Measurements from ENCODE around the gene EPHA2.
"Not testable (repeated sequence)": the region's sequence is repeated elsewhere in the genome, so short reads cannot be mapped to it uniquely, and the experiment has no call there.

EPHA2 gene

DNA sequence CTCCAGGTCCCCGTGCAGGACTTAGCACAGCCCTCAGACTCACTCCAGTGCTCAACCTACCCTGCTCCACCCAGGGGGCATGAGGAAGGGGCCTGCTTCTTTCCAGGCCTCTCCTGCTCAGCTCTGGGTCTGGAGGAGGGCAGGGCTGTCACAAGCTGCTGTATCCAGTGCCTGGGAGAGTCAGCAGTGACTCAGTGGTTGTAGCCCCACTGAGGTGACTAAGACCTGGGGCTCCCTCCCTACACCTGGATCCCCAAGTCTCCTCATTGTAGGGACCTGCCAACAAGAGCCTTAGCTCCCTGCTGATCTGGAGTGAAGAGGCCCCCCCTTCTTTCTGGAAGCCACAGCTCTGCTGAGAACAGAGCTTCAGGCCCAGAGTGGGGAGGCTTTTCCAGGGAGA lies 46.3 kb downstream of the EPHA2 start:
- no peak overlapping the region for H3K4me3 ChIP-seq (ENCODE audit: low read depth, low read length)
- TF ChIP-seq, protein P1, sequence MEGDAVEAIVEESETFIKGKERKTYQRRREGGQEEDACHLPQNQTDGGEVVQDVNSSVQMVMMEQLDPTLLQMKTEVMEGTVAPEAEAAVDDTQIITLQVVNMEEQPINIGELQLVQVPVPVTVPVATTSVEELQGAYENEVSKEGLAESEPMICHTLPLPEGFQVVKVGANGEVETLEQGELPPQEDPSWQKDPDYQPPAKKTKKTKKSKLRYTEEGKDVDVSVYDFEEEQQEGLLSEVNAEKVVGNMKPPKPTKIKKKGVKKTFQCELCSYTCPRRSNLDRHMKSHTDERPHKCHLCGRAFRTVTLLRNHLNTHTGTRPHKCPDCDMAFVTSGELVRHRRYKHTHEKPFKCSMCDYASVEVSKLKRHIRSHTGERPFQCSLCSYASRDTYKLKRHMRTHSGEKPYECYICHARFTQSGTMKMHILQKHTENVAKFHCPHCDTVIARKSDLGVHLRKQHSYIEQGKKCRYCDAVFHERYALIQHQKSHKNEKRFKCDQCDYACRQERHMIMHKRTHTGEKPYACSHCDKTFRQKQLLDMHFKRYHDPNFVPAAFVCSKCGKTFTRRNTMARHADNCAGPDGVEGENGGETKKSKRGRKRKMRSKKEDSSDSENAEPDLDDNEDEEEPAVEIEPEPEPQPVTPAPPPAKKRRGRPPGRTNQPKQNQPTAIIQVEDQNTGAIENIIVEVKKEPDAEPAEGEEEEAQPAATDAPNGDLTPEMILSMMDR (IDR thresholded peaks at IDR 0.05; ENCODE audit: low read depth, low read length), result no peak

DNA sequence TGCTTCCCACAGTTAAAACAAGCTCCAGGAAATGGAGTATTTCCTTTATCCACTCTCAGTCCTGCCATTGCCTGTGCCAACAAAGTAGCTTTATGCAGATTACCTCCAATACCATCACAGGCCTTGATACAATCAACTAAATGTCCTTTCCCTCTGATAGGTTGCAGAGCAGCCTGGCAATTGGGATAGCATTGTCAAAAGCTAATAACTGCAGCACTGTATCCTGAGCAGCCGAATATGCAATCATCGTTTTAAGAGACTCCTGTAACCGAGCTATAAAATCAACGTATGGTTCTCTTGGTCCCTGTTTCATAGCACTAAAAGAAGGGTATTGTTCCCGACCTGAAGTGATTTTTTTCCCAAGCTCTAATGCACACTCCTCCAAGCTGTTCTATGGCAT lies 48.8 kb downstream of the EPHA2 start:
- not testable (repeated sequence) for H3K4me3 ChIP-seq (ENCODE audit: low read depth, low read length)

DNA sequence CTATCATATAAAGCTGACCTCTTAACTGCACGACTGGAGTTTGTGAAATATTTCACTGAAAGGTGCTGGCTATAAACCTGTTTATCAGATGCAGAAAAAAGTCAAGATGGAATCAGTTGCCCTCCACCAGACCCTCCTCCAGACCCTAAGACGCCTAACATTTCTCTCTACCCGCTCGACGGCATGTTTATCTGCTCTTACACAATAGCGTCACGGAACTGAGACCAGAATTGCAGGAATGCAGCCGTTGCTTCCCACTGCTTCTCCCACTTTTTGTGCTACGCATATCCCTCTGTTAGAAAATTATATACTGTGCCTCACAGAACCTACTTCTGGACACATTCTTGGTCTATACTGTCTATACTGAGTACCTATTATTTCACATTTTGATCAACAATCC lies 54.2 kb downstream of the EPHA2 start:
- TF ChIP-seq, protein P1 (IDR thresholded peaks at IDR 0.05; ENCODE audit: low read depth, low read length), result no peak

GRCh38 chr1:16099412-16099811 lies 56.5 kb downstream of the EPHA2 start:
- TF ChIP-seq, protein P1 (IDR thresholded peaks at IDR 0.05; ENCODE audit: low read depth, low read length), result no peak
- H3K4me3 ChIP-seq (ENCODE audit: low read depth, low read length), result no peak overlapping the region

More for the DNA sequence above, 54.2 kb downstream of the EPHA2 start:
- no peak overlapping the region for H3K4me3 ChIP-seq (ENCODE audit: low read depth, low read length)

DNA sequence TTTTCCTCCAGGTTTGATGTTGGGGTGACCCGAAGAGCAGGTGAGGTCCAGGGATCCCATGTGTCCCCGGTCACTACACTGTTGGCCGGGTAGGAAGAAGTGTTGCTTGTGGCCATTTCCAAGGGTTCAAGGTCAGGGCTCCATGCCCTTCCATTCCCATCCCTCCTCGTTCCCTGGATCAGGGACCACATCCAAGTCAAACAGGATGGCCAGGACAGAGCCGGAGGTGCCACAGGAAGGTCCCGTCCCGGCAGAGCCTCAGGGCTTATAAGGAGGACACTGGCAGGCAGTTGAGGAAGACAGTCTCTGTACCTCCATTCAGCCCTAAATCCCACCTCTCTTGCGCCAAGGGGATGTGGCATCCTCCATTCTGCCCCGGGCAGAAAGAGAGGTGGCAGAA lies 60.4 kb downstream of the EPHA2 start:
- TF ChIP-seq, protein P1 (IDR thresholded peaks at IDR 0.05; ENCODE audit: low read depth, low read length), result no peak
- H3K4me3 ChIP-seq (ENCODE audit: low read depth, low read length), result no peak overlapping the region

- H3K4me3 ChIP-seq (ENCODE audit: low read depth, low read length), result no peak overlapping the region
- TF ChIP-seq, protein P1 (IDR thresholded peaks at IDR 0.05; ENCODE audit: low read depth, low read length), result no peak
Observed at GRCh38 chr1:16094453-16095158, 61.3 kb downstream of the EPHA2 start.

GRCh38 chr1:16093611-16094010 lies 62.3 kb downstream of the EPHA2 start:
- no peak overlapping the region for H3K4me3 ChIP-seq (ENCODE audit: low read depth, low read length)

More at GRCh38 chr1:16093611-16094010, 62.3 kb downstream of the EPHA2 start:
- TF ChIP-seq, protein P1 (IDR thresholded peaks at IDR 0.05; ENCODE audit: low read depth, low read length), result no peak

Data from WI38 (cell line).